ENCODE results near the gene HEXIM1.

The HEXIM1 gene

DNA sequence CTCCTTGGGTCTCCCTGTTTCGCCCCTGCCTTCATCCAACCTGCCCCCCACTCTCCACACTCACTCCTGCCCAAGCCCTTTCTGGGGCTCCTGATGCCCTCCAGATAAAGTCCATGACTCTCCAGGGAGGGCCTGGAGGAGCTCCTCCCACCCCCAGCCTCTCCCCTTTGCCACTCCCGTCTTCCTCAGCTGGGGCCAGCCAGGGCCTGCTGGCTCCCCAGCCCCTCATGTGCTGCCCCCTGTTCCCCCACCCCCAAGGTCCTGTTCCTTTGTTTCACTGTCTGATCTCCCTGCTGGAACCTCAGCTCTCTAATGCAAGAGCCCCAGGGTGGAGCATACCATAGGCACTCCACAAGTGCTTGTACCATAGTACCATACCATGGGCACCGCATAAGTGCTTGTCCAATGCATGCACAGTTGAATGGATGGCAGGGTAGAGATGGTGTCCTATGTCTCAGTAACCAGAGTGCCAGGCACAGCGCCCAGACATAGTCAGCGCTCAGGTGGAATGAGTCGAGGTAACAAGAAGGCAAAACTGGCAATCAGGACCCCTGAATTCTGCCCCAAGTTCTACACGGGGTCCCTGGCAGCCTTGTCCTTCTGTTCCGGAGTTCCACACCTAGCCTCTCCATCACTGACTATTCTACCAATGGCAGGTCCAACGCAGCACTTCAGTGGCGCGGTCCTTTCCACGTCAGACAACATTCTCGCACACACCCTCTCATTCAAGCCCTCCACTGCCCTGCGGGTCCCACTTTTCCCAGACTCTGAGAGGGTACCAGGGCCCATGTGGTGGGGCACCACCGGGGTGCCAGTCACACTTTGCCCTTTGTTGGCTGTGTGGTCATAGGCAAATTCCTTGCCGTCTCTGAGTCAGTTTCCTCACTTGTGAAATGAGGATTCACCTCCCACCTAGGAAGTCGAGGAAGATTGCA, 17.3 kb upstream of the HEXIM1 start:
- DNase-seq, result no peak

DNA sequence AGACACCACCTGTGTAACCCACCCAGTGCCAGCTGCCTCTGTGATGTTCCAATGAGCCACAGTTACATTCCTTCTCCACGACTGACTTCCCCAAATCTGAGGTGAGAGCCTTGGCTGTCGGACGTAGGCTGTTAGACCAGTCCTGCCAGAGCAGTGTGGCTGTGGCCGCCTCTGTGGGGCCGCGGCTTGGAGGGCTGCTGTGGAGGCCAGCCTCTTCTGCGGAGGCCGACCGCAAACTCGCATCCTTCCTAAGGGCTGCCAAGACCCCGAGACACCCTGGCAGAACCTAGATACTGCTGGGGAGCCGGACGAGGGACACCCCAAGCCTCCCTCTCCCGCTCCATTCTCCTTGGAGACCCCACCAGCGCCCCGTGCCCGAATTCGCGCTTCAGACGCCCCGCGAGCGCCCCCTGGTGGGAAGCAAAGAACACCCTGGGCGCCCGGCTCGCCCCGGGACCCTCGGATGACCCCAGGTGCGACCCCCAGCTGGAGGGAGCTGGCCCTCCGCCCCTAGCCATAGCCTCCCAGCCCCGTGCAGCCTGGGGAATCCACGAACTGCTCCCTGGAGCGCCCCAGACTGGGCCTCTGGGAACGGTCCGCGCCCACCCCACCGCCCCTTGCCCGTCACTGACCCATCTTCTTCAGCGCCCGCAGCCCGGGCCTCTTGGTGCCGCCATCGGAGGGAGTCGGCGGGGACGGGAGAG, 16.5 kb upstream of the HEXIM1 start:
- DNase-seq, result no peak

DNA sequence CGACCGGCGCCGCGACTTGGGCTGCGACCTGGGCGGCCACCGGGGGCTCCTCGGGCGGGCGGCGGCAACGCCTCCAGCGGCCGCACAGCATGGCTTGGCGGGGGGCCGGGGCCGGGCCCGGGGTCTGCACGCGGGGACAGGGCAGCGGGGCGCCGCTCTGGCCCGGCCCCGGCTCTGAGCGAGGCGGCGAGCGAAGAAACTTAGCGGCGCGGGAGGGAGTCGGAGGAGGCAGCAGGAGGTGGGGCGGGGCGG, 16.0 kb upstream of the HEXIM1 start, which contains the start of gene PLCD3:
PLCD3 (minus strand) TSS at position 196 of the 252 bp plus-strand sequence; CDS start at position 91, 105 bp downstream.
- DNase-seq, result no peak

- peak; percentile 71 for DNase-seq
Measured at GRCh38 chr17:45132572-45133463, 15.5 kb upstream of the HEXIM1 start.

- DNase-seq, result peak; percentile 96
Measured at GRCh38 chr17:45135192-45135977, 12.9 kb upstream of the HEXIM1 start, which contains the start of gene ACBD4. TSS of gene ACBD4 (plus strand) at chr17:45135687. CDS start at chr17:45136145, 458 bp downstream.

DNA sequence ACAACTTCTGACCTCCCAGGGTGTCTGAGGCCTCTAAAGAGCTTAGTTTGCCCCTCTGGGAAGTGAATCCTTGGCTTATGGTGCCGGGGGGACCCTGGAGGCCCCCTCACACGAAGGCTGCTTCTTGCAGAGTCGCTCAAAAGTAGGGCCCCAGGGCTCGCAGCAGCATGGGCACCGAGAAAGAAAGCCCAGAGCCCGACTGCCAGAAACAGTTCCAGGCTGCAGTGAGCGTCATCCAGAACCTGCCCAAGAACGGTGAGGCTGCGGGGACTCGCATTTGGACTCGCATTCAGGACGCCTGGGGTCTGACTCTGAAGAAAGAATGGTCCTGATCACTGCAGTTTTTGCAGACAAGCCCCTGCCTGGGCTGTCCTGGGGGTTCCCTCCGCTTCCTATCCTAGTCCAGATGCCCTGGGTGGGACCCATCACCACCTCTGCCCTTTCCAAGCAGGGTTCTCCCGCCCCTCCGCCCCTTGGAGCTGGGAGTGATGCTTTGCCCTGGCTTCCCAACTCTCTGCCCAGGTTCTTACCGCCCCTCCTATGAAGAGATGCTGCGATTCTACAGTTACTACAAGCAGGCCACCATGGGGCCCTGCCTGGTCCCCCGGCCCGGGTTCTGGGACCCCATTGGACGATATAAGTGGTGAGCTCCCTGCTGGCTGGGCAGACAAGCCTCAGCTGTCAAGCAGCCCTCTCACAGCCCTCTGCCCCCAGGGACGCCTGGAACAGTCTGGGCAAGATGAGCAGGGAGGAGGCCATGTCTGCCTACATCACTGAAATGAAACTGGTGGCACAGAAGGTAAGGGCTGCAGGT, 12.1 kb upstream of the HEXIM1 start:
- peak; percentile 82 for DNase-seq

DNA sequence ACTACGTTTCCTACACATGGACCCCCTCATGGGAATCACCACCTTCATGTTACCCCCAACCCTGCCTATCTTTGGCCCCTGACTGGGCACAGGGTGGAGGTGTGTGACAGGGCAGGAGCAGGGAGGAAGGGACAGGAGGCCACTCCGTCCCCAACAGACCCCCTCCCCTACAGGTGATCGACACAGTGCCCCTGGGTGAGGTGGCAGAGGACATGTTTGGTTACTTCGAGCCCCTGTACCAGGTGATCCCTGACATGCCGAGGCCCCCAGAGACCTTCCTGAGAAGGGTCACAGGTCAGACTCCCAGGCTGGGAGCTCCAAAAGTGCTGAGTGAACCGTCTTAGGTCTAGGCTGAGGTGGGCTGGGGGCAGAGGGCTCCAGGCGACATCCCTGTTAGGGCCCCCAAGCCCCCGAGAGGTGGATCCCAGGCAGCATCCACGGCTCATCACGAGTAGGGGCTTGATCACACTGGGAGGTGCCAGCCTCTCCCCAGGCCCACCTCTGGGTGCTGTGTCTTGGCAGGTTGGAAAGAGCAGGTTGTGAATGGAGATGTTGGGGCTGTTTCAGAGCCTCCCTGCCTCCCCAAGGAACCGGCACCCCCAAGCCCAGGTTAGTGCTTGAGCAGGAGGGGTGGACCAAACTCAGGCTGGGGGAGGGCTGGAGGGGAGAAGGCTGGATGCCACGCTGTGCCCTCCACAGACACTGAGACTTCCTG, 11.3 kb upstream of the HEXIM1 start:
- no peak for DNase-seq

- no peak for DNase-seq
Measured at GRCh38 chr17:45137561-45138305, 10.5 kb upstream of the HEXIM1 start.

DNA sequence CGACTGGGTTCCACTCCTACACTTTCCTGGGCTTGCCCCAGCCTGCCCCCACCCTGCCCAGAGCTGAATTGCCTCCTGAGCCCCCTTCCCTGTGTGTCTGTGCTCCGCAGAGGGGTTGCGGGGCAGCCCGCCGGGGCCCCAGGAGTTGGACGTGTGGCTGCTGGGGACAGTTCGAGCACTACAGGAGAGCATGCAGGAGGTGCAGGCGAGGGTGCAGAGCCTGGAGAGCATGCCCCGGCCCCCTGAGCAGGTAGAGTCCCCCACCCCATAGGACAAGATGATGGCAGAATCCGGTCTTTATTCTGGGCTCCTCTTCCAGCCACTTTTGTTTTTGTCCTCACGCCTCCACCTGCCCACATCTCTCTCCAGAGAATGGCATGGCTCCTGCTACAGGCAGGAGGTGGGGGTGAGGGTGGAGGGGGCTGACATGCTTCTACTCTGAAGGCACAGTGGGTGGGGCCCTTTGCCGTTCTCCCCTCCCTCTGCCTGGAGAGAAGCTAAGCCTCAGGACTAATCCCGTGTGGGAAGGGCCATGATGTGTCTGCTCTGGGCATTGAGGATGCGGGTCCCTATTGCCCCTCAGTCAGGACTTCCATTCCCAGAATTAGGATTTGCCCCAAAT, 9.3 kb upstream of the HEXIM1 start:
- DNase-seq, result no peak

DNA sequence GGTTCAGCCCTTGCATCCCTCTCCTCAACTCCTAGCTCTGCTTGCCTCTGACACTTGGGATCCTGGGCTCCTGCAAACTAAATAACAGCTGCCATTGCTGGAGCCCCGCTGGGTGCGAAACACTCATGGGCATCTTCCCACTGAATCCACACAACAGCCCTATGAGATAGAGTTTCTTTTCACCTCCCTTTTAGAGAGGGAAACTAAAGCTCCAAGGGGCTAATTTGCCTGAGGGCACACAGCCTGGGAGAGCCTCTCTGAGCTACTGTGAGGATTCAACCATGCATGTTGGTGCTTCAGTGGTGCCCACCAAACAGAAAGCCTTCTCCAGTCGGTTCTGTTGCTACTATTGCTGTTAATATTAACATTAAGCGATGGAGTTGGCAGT, 8.7 kb upstream of the HEXIM1 start:
- peak; percentile 26 for DNase-seq

GRCh38 chr17:45143094-45143670, 5.1 kb upstream of the HEXIM1 start:
- no peak for DNase-seq

GRCh38 chr17:45143767-45144198, 4.5 kb upstream of the HEXIM1 start:
- no peak for DNase-seq

DNA sequence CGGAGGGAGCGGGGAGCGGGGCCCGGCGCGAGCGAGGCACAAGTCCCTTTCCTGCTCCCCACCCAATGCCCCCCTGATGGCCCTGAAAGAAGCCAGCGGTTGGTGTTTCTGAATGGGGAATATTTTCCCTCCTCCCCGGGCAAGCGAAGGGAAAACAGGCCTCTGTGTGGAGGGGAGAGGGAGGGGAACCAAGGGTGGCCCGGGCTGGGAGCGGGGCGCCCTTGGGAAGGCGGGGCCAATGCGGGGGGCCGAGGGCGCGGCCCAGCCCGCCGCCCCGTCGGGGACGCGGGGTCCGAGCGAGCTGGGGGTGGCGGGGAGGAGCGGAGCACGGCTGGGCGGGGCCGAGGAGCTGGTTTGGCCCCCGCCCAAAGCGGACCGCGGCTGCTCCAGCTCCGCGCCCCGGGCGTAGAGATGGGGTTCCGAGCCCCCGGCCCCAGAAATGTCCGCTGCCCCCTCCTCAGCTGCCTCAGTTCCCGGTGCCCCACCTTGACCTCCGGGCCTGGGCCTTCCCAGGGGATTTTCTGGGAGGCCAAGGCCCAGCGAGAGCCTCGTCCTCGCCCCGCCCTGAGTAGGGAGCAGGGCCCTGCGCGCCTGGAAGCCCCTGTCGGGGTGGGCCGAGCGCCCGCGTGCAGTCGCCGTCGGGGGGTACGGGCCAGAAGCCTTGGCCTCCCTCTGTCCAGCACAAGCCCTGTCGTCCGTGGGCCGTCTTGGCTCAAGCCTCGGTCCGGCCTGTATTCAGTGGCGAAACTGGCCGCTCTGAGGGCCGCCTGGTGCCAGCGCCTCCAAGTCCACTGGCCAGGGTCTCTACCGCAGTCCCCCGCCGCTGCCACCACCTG, 3.9 kb upstream of the HEXIM1 start:
- DNase-seq, result no peak

GRCh38 chr17:45145035-45145389, 3.3 kb upstream of the HEXIM1 start:
- no peak for DNase-seq

DNA sequence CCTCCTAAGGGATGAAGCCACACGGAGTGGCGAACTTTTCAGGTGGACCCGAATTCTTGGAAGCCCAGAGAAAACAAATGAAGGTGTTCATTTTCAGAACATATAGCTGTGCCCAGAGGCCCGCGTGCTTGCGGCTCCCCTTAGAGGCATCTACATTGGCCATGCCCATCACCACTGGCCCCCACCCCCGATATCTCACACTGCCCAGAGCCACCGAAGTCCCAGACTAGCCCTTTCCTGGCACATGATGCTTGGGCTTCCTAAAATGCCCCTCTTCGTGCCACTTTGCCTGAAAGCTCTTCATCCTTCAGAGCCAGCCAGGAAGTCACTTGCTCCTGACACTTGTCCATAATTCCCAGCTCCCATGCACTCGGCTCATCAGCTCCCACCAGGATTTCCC, 2.1 kb upstream of the HEXIM1 start:
- no peak for DNase-seq

DNA sequence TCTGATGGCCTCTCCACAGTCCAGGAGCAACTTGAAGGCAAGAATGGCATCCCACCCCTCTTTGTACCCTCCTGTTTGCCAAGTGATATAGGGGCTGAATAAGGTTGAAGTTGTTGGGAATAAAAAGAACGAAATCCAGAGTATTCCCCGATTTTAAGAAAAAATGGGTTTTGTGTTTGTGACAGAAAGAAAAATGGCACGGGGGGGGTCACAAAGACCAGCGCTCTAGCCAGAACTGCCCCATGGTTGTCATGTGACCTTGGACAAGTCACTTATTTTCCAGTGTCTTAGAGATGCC, 1.7 kb upstream of the HEXIM1 start:
- no peak for DNase-seq

DNA sequence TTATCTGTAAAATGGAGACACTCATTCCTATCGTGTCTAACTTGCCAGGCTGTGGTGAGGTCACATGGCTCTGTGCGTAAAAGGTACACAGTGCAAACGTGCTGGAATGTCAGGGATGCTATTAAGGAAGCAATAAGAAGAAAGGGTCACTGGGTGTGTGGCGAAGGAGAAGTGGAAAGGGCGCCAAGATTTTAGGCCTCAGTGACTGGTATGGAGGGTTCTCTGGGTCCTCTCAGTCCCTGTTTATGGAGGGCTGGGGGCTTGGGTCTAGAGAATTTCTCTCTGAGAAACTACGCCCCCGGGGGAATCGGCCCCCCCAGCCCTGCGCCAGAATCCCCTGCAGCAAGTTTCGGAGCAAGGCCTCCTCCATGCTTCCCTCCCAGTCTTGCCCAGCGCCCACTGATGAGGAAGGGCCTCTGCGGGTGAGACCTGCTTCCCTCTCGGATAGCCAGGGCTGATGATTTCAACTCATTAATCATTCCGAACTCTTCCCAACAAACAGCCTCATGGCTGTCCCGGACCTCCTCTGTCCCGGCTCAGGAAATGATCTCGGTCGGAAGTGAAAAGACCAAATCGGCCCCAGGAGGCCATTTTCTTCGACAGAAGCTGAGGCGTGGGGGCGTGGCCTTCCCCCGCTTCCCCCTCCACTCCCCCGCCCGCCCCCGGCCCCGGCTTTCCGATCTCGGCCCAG, 1.2 kb upstream of the HEXIM1 start:
- DNase-seq, result peak; percentile 92

Data from NCI-H2171 treated with DMSO at 0.1 percent for 48 hours (cell line).